DMS153 (cell line): ENCODE measurements around the gene GALNT17.
"Not testable (repeated sequence)": the region's sequence is repeated elsewhere in the genome, so short reads cannot be mapped to it uniquely, and the experiment has no call there.

Experiments
- DNase-seq: peaks from one replicate; lab custom pipeline; 2025; lab: John Stamatoyannopoulos, UW

GALNT17 gene

DNA sequence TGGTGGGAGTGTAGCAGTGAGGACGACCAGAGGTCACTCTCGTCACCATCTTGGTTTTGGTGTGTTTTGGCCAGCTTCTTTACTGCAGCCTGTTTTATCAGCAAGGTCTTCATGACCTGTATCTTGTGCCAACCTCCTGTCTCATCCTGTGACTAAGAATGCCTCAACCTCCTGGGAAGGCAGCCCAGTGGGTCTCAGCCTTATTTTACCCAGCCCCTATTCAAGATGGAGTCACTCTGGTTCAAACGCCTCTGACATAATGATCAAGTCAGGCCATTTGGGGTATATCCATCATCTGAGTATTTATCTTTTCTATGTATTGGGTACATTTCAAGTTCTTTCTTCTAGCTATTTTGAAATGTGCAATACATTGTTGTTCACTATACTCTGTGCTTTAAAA, 503.9 kb downstream of the GALNT17 start:
- DNase-seq, result not testable (repeated sequence)

GRCh38 chr7:71636329-71636728, 504.4 kb downstream of the GALNT17 start:
- DNase-seq, result no peak

GRCh38 chr7:71637578-71637977, 505.6 kb downstream of the GALNT17 start:
- no peak for DNase-seq

- DNase-seq, result no peak
Observed at GRCh38 chr7:71638108-71638507, 506.2 kb downstream of the GALNT17 start.

GRCh38 chr7:71639382-71640085, 507.6 kb downstream of the GALNT17 start:
- no peak for DNase-seq

- not testable (repeated sequence) for DNase-seq
Observed at GRCh38 chr7:71643031-71643430, 511.1 kb downstream of the GALNT17 start.

DNA sequence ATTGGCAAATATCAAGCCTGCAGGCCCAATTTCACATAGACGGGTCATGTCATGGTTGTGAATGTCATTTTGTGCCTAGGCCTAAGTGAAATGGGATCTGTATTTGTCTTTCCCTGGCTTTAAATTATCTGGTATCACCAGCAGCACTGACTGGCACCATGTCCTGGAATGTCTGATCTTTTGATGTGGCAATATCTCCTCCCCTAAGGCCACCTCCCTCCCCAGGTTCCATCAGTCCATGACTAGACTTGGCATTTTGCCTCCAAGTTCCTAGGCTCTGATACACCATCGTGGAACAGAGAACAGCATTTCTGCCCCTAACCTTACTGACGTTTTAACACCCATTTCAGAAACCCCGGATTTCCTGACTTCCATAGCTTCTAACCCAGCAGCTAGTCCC, 513.9 kb downstream of the GALNT17 start:
- no peak for DNase-seq

- no peak for DNase-seq
Observed at GRCh38 chr7:71649812-71650211, 517.9 kb downstream of the GALNT17 start.

DNA sequence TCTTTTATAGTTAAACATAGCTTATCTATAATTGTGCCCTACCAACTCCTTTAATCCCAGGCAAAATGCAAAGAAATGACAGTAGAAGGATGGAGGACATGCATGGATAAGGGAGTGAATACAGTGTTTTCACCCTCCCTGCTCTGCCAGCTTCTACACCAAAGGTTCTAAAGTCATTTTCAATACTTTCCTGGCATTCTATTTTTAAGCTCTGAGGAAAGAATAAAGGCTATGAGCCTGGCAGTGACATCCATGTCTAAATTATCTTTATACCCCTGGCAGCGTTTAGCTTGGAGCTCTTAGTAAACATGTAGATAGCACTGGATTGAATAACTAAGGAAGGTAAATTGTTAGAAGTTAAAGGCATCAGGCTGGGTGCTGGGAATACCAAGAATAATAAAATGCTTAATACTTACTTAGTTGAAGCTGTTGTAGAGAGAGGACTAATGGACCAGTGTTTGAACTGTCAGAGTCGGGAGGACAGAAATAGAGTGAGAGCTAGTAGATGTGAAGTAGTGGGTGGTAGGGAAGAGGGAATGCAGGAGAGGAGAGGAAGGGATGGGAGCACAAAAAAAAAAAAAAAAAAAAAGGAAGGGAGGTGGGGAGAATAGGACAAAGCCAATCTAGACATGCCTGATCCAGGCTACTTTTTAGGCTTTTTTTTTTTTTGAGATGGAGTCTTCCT, 518.9 kb downstream of the GALNT17 start:
- no peak for DNase-seq

GRCh38 chr7:71652510-71652909, 520.6 kb downstream of the GALNT17 start:
- no peak for DNase-seq

DNA sequence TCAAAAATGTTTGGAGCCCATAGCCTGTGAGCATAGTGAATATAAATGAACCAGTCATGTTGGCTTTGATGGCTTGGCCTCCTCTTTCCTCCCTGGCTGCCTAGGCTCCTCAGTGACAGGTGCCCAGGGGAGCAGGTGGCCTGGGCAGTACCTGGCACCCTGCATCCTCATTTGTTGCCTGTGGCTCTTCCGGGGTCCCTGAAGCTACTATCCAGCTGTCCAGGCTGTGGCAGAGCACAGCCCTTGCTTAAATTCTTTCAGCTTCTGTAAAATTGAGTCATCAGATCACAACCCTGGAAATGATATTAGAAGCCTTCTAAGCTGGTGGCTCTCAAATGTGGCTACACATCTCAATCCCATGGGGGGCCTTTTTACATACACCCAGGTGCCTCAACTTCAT, 525.4 kb downstream of the GALNT17 start:
- DNase-seq, result no peak

DNA sequence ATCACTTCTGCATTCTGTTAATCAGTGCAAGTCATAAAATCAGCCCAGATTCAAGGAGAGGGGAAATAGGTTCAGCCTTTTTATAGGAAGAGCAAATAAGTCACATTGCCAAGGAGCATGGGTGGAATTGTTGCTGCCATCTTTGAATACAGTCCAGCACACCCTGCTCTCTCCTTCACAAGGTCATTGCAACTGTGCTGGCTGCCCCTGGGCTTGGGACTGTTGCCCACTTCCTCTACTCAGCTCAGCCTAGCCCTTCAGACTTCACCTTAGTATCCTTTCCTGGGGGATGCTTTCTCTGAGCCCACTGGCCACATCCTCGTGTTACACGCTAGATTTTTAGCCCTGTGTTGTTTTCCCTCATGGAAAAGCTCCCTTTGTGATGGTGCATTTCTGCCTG, 527.7 kb downstream of the GALNT17 start:
- DNase-seq, result no peak

DNA sequence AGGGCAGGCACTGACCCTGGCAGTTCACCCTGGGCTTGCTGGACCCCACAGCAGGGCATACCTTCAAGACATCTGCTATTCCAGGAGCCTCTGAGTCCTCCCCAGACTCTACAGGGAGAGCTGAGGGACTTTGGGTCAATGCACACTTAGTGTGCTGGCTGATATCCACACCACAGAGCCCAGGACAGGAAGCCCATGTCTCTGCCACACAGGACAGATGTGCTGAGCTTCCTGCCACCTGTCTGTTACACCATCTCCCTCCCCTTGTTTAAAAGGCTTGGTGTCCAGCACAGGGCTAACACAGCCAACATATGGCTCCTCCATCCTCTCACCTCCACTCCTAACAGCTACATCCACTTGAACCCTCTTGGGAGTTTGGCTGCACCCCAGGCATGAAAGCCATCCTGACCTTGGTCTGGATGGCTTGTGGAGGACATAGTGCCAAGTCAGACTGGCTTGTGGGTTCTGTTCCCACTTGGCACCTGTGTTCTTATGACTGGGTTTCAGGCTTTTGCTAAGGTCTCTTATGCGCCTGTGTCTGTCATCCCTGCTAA, 529.8 kb downstream of the GALNT17 start:
- DNase-seq, result no peak

DNA sequence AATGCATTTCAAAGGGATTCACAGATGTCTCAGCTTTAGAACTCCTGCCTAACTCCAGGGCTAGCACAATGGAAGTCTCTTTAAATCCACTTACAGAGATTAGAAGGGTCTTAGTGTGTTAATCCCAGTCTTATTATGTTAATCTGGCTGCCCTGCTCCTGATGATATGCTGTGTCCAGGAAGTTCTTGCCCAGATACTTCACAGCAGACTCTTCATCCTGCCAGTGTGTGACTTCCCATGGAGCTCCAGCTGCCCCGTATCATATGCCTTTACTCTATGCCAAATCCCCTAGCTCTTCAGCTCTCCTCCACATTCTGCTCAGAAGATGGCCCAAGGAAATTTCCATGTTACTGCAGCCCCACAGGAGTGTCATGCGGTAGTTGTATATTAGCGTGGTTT, 533.8 kb downstream of the GALNT17 start:
- DNase-seq, result no peak

- DNase-seq, result no peak
Observed at GRCh38 chr7:71668572-71668971, 536.6 kb downstream of the GALNT17 start.

DNA sequence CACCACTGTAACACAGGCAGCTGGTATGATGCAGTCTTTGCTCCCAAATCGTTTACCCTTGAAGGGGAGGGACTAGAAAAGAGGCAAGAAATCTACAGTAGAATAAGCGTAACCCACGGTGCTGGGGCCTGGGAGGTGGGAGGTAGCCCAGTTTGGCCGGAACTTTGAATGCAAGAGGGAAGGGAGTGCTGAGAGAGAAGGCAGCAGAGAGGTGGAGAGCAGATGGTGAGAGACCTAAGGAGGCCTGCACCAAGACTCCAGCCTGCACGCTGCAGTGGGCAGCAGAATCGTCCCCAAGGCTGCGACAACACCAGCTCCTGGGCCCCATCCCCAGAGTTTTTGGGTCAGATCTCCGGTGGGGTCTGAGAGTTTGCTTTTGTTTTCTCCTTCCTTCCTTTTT, 547.5 kb downstream of the GALNT17 start:
- no peak for DNase-seq

- DNase-seq, result no peak
Observed at GRCh38 chr7:71682181-71682580, 550.2 kb downstream of the GALNT17 start.

GRCh38 chr7:71682841-71683781, 551.2 kb downstream of the GALNT17 start:
- DNase-seq, result no peak

- no peak for DNase-seq
Observed at GRCh38 chr7:71687286-71687685, 555.3 kb downstream of the GALNT17 start.

DNA sequence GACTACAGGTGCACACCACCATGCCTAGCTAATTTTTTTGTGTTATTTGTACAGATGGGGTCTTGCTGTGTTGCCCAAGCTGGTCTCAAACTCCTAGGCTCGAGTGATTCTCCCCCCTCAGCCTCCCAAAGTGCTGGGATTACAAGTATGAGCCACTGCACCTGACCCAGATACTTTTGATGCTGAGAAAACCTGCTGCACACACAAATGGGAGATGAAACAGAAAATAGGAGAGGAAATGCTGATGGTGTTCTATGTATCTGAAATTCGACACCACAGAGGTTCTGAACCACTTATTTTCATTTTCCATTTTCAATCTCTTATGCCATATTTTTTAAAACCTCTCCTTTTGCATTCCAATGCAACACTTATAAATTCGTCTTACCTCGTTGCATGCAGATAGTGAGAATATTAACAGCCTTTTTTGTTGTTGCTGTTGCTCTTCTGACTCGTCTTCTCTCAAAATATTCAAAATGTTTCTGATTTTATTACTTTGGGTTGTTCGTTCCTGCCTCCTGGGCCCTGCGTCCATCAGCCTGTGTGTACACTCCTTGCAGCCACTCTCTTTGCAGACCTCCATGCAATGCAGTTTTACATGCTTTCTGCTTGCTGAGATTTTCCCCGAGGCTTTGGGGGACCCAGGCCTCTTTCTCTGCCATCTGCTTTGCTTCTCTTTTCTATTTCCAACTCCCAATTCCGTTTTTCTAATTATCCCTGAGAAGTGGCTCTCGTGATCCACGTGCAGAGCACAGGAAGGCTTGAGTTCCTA, 556.1 kb downstream of the GALNT17 start:
- no peak for DNase-seq

GRCh38 chr7:71691538-71691937, 559.6 kb downstream of the GALNT17 start:
- no peak for DNase-seq

DNA sequence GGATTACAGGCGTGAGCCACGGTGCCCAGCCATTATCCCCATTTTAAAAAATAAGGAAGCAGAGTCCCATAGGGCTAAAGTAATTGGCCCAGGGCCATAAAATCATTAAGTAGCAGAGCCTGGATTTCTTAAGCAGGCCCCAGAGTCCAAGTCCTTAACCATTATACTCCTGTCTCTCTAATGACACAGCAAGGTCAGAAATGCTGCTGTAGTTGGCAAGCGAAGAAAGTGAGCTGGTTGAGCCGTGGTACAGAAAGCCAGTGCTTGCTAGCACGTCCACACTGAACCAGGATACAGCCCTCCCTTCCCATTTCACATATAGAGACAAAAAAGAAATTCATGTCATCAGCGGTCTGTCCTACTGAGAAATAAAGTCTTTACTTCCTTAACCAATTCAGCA, 562.7 kb downstream of the GALNT17 start:
- DNase-seq, result no peak
